Measurements from ENCODE around the gene FIBCD1. TPM values are rescaled to one million over a fixed set of nuclear protein-coding genes. Genes with fewer than 3 reads are reported as not detected.
A peak's percentile ranks its signal among the peaks of the same experiment; 100 is the strongest.

The FIBCD1 gene
- total RNA-seq, 4 donors from 2014 or later = not detected

DNA sequence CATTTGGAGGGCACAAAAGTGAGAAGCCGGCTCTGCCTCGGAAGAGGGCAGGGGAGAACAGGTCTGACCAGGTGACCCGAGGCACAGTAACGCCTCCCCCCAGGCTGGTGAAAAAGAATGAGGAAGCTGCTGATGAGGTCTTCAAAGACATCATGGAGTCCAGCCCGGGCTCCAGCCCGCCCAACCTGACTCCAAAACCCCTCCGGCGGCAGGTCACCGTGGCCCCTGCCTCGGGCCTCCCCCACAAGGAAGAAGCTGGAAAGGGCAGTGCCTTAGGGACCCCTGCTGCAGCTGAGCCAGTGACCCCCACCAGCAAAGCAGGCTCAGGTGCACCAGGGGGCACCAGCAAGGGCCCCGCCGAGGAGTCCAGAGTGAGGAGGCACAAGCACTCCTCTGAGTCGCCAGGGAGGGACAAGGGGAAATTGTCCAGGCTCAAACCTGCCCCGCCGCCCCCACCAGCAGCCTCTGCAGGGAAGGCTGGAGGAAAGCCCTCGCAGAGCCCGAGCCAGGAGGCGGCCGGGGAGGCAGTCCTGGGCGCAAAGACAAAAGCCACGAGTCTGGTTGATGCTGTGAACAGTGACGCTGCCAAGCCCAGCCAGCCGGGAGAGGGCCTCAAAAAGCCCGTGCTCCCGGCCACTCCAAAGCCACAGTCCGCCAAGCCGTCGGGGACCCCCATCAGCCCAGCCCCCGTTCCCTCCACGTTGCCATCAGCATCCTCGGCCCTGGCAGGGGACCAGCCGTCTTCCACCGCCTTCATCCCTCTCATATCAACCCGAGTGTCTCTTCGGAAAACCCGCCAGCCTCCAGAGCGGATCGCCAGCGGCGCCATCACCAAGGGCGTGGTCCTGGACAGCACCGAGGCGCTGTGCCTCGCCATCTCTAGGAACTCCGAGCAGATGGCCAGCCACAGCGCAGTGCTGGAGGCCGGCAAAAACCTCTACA, 54.2 kb downstream of the FIBCD1 start:
- H3K9me3 ChIP-seq = no peaks in the 10 kb centered on the region
- intact Hi-C loops (cut with DNase I) = no loop called here
- H3K27ac ChIP-seq = peak overlapping the region in 3 of 4 donors; percentile 51 to 72 (median 60)
- peaks cover 48 to 100% (median 71%) of the 10 kb centered on the region in 3 donors for H3K36me3 ChIP-seq
- peaks cover 0 to 34% (median 8%) of the 10 kb centered on the region in 3 donors for H3K4me1 ChIP-seq
- no peaks in the 10 kb centered on the region for H3K27me3 ChIP-seq
- 76 to 77% methylated on average over 9 to 19 of the region's 47 CpGs for WGBS, 2 donors
- H3K4me3 ChIP-seq = no peak overlapping the region
- no peak for TF ChIP-seq POLR2A (IDR thresholded peaks at IDR 0.05)
- no peak for DNase-seq

GRCh38 chr9:130884111-130884531, 54.9 kb downstream of the FIBCD1 start:
- Histone ChIP-seq H3K36me3 (peaks cover 50 to 100% (median 74%) of the 10 kb centered on the region in 3 donors), H3K4me3 (no peak overlapping the region), H3K27ac (peak overlapping the region in 1 of 4 donors; percentile 72), H3K4me1 (peaks cover 0 to 34% (median 8%) of the 10 kb centered on the region in 3 donors), H3K27me3 (no peaks in the 10 kb centered on the region), H3K9me3 (no peaks in the 10 kb centered on the region)
- 87% methylated on average over 3 of the region's 25 CpGs; no CpG with 5 or more reads in 1 of the 2 donors for WGBS, 2 donors
- intact Hi-C loops (cut with DNase I) = no loop called here
- no peak for DNase-seq
- TF ChIP-seq POLR2A (IDR thresholded peaks at IDR 0.05) = no peak
- TF ChIP-seq, protein P1, sequence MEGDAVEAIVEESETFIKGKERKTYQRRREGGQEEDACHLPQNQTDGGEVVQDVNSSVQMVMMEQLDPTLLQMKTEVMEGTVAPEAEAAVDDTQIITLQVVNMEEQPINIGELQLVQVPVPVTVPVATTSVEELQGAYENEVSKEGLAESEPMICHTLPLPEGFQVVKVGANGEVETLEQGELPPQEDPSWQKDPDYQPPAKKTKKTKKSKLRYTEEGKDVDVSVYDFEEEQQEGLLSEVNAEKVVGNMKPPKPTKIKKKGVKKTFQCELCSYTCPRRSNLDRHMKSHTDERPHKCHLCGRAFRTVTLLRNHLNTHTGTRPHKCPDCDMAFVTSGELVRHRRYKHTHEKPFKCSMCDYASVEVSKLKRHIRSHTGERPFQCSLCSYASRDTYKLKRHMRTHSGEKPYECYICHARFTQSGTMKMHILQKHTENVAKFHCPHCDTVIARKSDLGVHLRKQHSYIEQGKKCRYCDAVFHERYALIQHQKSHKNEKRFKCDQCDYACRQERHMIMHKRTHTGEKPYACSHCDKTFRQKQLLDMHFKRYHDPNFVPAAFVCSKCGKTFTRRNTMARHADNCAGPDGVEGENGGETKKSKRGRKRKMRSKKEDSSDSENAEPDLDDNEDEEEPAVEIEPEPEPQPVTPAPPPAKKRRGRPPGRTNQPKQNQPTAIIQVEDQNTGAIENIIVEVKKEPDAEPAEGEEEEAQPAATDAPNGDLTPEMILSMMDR (IDR thresholded peaks at IDR 0.05) = no peak

- Histone ChIP-seq H3K36me3 (peaks cover 50 to 100% (median 74%) of the 10 kb centered on the region in 3 donors), H3K9me3 (no peaks in the 10 kb centered on the region)
- intact Hi-C loops (cut with DNase I) = no loop called here
These were observed 55.6 kb downstream of the FIBCD1 start for GRCh38 chr9:130883479-130883878.

GRCh38 chr9:130882696-130883225, 56.3 kb downstream of the FIBCD1 start:
- intact Hi-C loops (cut with DNase I) = no loop called here
- no peaks in the 10 kb centered on the region for H3K27me3 ChIP-seq
- 75 to 86% methylated on average over 6 to 7 of the region's 15 CpGs for WGBS, 2 donors
- no peak overlapping the region for H3K27ac ChIP-seq
- no peak for DNase-seq
- peaks cover 0 to 31% (median 8%) of the 10 kb centered on the region in 3 donors for H3K4me1 ChIP-seq
- peaks cover 54 to 100% (median 74%) of the 10 kb centered on the region in 3 donors for H3K36me3 ChIP-seq
- H3K9me3 ChIP-seq = no peaks in the 10 kb centered on the region
- TF ChIP-seq, protein P1 (IDR thresholded peaks at IDR 0.05) = no peak
- no peak for TF ChIP-seq POLR2A (IDR thresholded peaks at IDR 0.05)
- H3K4me3 ChIP-seq = no peak overlapping the region

More at GRCh38 chr9:130883479-130883878, 55.6 kb downstream of the FIBCD1 start:
- 82 to 85% methylated on average over 4 to 5 of the region's 5 CpGs for WGBS, 2 donors
- Histone ChIP-seq H3K27ac (no peak overlapping the region), H3K27me3 (no peaks in the 10 kb centered on the region), H3K4me1 (peaks cover 0 to 34% (median 8%) of the 10 kb centered on the region in 3 donors), H3K4me3 (no peak overlapping the region)
- TF ChIP-seq, protein P1 (IDR thresholded peaks at IDR 0.05) = no peak
- no peak for TF ChIP-seq POLR2A (IDR thresholded peaks at IDR 0.05)
- no peak for DNase-seq

GRCh38 chr9:130881516-130881915, 57.5 kb downstream of the FIBCD1 start:
- H3K9me3 ChIP-seq = no peaks in the 10 kb centered on the region
- H3K36me3 ChIP-seq = peaks cover 46 to 100% (median 67%) of the 10 kb centered on the region in 3 donors
- H3K27ac ChIP-seq = no peak overlapping the region
- TF ChIP-seq, protein P1 (IDR thresholded peaks at IDR 0.05) = no peak
- no peak for TF ChIP-seq POLR2A (IDR thresholded peaks at IDR 0.05)
- peaks cover 0 to 20% (median 5%) of the 10 kb centered on the region in 3 donors for H3K4me1 ChIP-seq
- H3K27me3 ChIP-seq = no peaks in the 10 kb centered on the region
- H3K4me3 ChIP-seq = no peak overlapping the region
- 87 to 88% methylated on average over 6 of the region's 6 CpGs for WGBS, 2 donors
- intact Hi-C loops (cut with DNase I) = no loop called here
- DNase-seq = no peak
